ENCODE measurements around the gene SHROOM2.

SHROOM2 gene

DNA sequence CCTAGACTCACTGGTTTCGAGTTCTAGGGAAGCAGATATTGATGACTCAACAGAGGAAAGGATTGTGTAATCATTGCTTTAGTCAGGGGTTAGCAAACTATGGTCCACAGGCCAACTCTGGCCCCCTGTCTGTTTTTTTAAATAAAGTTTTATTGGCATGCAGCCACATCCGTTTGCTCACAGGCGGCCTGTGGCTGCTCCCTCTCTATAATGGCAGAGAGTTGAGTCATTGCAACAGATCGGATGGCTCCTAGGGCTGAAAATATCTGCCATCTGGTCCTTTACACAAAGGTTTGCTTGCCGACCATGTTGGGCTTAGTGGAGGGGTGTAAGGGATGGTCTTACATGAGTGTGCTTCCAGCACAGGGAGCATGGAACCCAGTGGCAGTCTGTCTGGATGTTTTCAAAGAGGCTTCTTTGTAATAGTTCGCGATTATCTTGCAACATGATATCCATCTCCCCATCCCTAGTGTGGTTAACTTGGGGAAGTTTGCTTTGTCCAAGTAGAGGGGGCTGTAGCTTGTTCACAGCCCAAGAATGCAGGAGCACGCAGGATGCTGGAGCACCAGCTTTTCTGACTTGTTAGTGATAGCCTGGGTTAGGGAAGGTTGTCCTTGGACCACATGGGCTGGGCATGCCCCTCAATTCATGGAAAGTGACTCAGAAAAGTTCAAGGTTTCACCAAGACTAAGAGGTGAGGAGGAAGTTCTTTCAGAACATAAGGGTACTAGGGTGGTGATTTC lies 121.6 kb downstream of the SHROOM2 start:
- Histone ChIP-seq H3K36me3 (ENCODE audit: control insufficient read depth in 2 of 2, insufficient read depth in 1 of 2, low read length in 2 of 2) (no peaks in the 10 kb centered on the region), H3K4me3 (ENCODE audit: low read depth, low read length) (no peak overlapping the region), H3K4me1 (ENCODE audit: control insufficient read depth, insufficient read depth, low read length) (no peaks in the 10 kb centered on the region), H3K27ac (ENCODE audit: extremely low read depth, low read depth, low read length) (no peak overlapping the region), H3K9me3 (ENCODE audit: control insufficient read depth, insufficient read depth, low read depth, low read length) (no peaks in the 10 kb centered on the region)
- ChIA-PET CTCF (no interaction called here), POLR2A (no interaction called here)
- TF ChIP-seq, protein P1, sequence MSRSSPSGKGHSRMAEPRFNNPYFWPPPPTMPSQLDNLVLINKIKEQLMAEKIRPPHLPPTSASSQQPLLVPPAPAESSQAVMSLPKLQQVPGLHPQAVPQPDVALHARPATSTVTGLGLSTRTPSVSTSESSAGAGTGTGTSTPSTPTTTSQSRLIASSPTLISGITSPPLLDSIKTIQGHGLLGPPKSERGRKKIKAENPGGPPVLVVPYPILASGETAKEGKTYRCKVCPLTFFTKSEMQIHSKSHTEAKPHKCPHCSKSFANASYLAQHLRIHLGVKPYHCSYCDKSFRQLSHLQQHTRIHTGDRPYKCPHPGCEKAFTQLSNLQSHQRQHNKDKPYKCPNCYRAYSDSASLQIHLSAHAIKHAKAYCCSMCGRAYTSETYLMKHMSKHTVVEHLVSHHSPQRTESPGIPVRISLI (tag by site-specific recombination; IDR thresholded peaks at IDR 0.05) = no peak
- TF ChIP-seq ZNF221 (tag by site-specific recombination; IDR thresholded peaks at IDR 0.05; ENCODE audit: borderline replicate concordance) (no peak), ZNF521 (tag by site-specific recombination; IDR thresholded peaks at IDR 0.05) (no peak), OSR2 (tag by site-specific recombination; IDR thresholded peaks at IDR 0.05) (no peak), ZNF23 (tag by site-specific recombination; IDR thresholded peaks at IDR 0.05; ENCODE audit: borderline replicate concordance) (no peak), ZNF266 (tag by site-specific recombination; IDR thresholded peaks at IDR 0.05; ENCODE audit: low read depth) (no peak), ZNF121 (tag by site-specific recombination; IDR thresholded peaks at IDR 0.05) (no peak), ZNF473 (tag by site-specific recombination; IDR thresholded peaks at IDR 0.05) (no peak), MEIS1 (CRISPR knock-in tag; IDR thresholded peaks at IDR 0.05; ENCODE audit: borderline replicate concordance) (no peak), ZNF488 (tag by site-specific recombination; IDR thresholded peaks at IDR 0.05) (no peak), BCL11A (tag by site-specific recombination; IDR thresholded peaks at IDR 0.05; ENCODE audit: low read depth) (no peak), ZNF555 (tag by site-specific recombination; conservative IDR thresholded peaks at IDR 0.05) (no peak)

DNA sequence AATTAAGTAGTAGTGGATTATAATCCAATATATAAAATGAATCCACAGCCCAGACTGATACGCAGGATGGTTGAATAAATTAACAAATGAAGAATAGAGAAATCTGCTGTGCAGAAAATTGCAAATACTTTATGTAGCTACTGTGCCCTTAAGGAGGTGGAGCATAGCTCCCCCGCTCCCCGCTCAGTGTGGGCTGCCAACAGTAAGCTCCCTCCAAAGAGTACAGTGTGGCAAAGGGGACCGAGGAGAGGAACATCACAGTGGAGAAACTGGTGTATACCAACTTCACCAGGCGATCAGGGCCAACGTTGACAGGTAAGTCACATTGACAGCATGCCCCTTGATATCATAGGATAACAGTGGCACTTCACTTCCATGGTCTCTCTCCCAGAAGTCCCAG lies 123.0 kb downstream of the SHROOM2 start:
- ChIA-PET CTCF (no interaction called here), POLR2A (no interaction called here)
- H3K27ac ChIP-seq (ENCODE audit: extremely low read depth, low read depth, low read length) = no peak overlapping the region
- no peak overlapping the region for H3K4me3 ChIP-seq (ENCODE audit: low read depth, low read length)
- H3K4me1 ChIP-seq (ENCODE audit: control insufficient read depth, insufficient read depth, low read length) = no peaks in the 10 kb centered on the region
- no peaks in the 10 kb centered on the region for H3K9me3 ChIP-seq (ENCODE audit: control insufficient read depth, insufficient read depth, low read depth, low read length)
- no peaks in the 10 kb centered on the region for H3K36me3 ChIP-seq (ENCODE audit: control insufficient read depth in 2 of 2, insufficient read depth in 1 of 2, low read length in 2 of 2)
- TF ChIP-seq ZNF514 (tag by site-specific recombination; IDR thresholded peaks at IDR 0.05) = no peak
- no peak for TF ChIP-seq ZBTB26 (tag by site-specific recombination; optimal IDR thresholded peaks at IDR 0.05)
- TF ChIP-seq ZNF138 (tag by site-specific recombination; IDR thresholded peaks at IDR 0.05; ENCODE audit: borderline replicate concordance) = no peak
- no peak for TF ChIP-seq OVOL3 (tag by site-specific recombination; IDR thresholded peaks at IDR 0.05)
- TF ChIP-seq WT1 (tag by site-specific recombination; IDR thresholded peaks at IDR 0.05) = no peak
- no peak for TF ChIP-seq ZNF76 (tag by site-specific recombination; IDR thresholded peaks at IDR 0.05; ENCODE audit: borderline replicate concordance, low read depth)
- TF ChIP-seq ZNF701 (tag by site-specific recombination; IDR thresholded peaks at IDR 0.05) = no peak
- TF ChIP-seq ZEB2 (tag by site-specific recombination; IDR thresholded peaks at IDR 0.05) = no peak
- TF ChIP-seq, protein P2, sequence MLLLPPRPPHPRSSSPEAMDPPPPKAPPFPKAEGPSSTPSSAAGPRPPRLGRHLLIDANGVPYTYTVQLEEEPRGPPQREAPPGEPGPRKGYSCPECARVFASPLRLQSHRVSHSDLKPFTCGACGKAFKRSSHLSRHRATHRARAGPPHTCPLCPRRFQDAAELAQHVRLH (tag by site-specific recombination; IDR thresholded peaks at IDR 0.05) = no peak
- TF ChIP-seq ZNF529 (tag by site-specific recombination; IDR thresholded peaks at IDR 0.05; ENCODE audit: insufficient replicate concordance) = no peak
- TF ChIP-seq ZNF488 (tag by site-specific recombination; IDR thresholded peaks at IDR 0.05) = no peak
- TF ChIP-seq, protein P3, sequence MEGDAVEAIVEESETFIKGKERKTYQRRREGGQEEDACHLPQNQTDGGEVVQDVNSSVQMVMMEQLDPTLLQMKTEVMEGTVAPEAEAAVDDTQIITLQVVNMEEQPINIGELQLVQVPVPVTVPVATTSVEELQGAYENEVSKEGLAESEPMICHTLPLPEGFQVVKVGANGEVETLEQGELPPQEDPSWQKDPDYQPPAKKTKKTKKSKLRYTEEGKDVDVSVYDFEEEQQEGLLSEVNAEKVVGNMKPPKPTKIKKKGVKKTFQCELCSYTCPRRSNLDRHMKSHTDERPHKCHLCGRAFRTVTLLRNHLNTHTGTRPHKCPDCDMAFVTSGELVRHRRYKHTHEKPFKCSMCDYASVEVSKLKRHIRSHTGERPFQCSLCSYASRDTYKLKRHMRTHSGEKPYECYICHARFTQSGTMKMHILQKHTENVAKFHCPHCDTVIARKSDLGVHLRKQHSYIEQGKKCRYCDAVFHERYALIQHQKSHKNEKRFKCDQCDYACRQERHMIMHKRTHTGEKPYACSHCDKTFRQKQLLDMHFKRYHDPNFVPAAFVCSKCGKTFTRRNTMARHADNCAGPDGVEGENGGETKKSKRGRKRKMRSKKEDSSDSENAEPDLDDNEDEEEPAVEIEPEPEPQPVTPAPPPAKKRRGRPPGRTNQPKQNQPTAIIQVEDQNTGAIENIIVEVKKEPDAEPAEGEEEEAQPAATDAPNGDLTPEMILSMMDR (tag by site-specific recombination; IDR thresholded peaks at IDR 0.05) = no peak
- TF ChIP-seq ZNF292 (tag by site-specific recombination; IDR thresholded peaks at IDR 0.05; ENCODE audit: borderline replicate concordance, low read depth) = no peak
- TF ChIP-seq ZNF548 (tag by site-specific recombination; IDR thresholded peaks at IDR 0.05) = no peak
- TF ChIP-seq KLF17 (tag by site-specific recombination; IDR thresholded peaks at IDR 0.05) = no peak
- TF ChIP-seq ZNF19 (tag by site-specific recombination; IDR thresholded peaks at IDR 0.05; ENCODE audit: low read depth) = no peak

Measured in HEK293 (cell line).